Heart left ventricle (tissue), 13 donors: ENCODE measurements around the gene GPR183.

ENCODE experiments used
- CTCF ChIP-seq, 12 donors: fragments of 200-600 bp; sonication (generic) in 4 of 12; IDR thresholded peaks; one replicate each; pipeline versions ENCODE4 v1.5.0 to v1.8.0; 2018 to 2022; ENCODE audit warnings: antibody characterized with exemption in 12 of 12, mild to moderate bottlenecking in 5 of 12
- POLR2A ChIP-seq, 2 donors: fragments of 450-650 bp; IDR thresholded peaks; one replicate each; pipeline ENCODE4 v1.6.1; 2017; ENCODE audit warnings: antibody characterized with exemption in 2 of 2, mild to moderate bottlenecking in 2 of 2, moderate library complexity in 2 of 2
- donor health status: ischemic (EF 13 %, LVEDD 7.1; RV severe dilation, severe dysfunction).
- donor health status: DM: no; HTN: yes; CAD: no.
- donor health status: DM: no; HTN: no; CAD: no.
- donor health status: ischemic (EF 25% LVEDD 6.9; RV normal size, moderate dysfunction).
- donor health status: ischemic (EF 25% LVEDD 5.7; RV mildly dilated, moderate dysfunction).
- donor health status: ischemic (EF 35%, LVEDD 5.7; RV mildly dilated, moderate dysfunction).
- donor health status: nonischemic (EF 11% LVEDD 7.7; RV severe dilation, severe dysfunction).
- donor health status: DM: yes; HTN: yes; CAD: no.
- donor health status: PGD.
- donor health status: ischemic (EF 29% LVEDD 5.4; RV normal size, mild dysfunction).
- donor health status: nonischemic (EF 23%, LVEDD 6.1; RV moderate dilation, normal function).

- TF ChIP-seq POLR2A (IDR thresholded peaks at IDR 0.05): no peak
- peak; percentile 52 to 79 (median 68) for TF ChIP-seq CTCF (IDR thresholded peaks at IDR 0.05)
These were observed 41.3 kb downstream of the GPR183 start for GRCh38 chr13:99265821-99266426.
